NCI-H510A (cell line): ENCODE data around the gene SLC12A3.
"Not testable (repeated sequence)": the region's sequence is repeated elsewhere in the genome, so short reads cannot be mapped to it uniquely, and the experiment has no call there.

ENCODE experiments used
- DNase-seq: peaks from one replicate; lab custom pipeline; 2025; lab: John Stamatoyannopoulos, UW

Gene SLC12A3

GRCh38 chr16:56869513-56870275, 4.7 kb downstream of the SLC12A3 start:
- DNase-seq: no peak

GRCh38 chr16:56870276-56870888, 5.4 kb downstream of the SLC12A3 start:
- no peak for DNase-seq

GRCh38 chr16:56871172-56871593, 6.2 kb downstream of the SLC12A3 start:
- no peak for DNase-seq

GRCh38 chr16:56872863-56873391, 7.9 kb downstream of the SLC12A3 start:
- DNase-seq: no peak

- no peak for DNase-seq
Observed at GRCh38 chr16:56874800-56875199, 9.8 kb downstream of the SLC12A3 start.

GRCh38 chr16:56876048-56876447, 11.0 kb downstream of the SLC12A3 start:
- no peak for DNase-seq

GRCh38 chr16:56877486-56878182, 12.6 kb downstream of the SLC12A3 start:
- DNase-seq: no peak

GRCh38 chr16:56878282-56878854, 13.4 kb downstream of the SLC12A3 start:
- no peak for DNase-seq

- DNase-seq: no peak
Observed at GRCh38 chr16:56879276-56879675, 14.3 kb downstream of the SLC12A3 start.

GRCh38 chr16:56880176-56880575, 15.2 kb downstream of the SLC12A3 start:
- no peak for DNase-seq

- DNase-seq: no peak
Observed at GRCh38 chr16:56880685-56881084, 15.7 kb downstream of the SLC12A3 start.

GRCh38 chr16:56882077-56882800, 17.2 kb downstream of the SLC12A3 start:
- DNase-seq: no peak

GRCh38 chr16:56883586-56883985, 18.6 kb downstream of the SLC12A3 start:
- no peak for DNase-seq

GRCh38 chr16:56884026-56884582, 19.1 kb downstream of the SLC12A3 start:
- DNase-seq: no peak

- not testable (repeated sequence) for DNase-seq
Observed at GRCh38 chr16:56884929-56885328, 19.9 kb downstream of the SLC12A3 start.

GRCh38 chr16:56885446-56886162, 20.6 kb downstream of the SLC12A3 start:
- no peak for DNase-seq

GRCh38 chr16:56886296-56886695, 21.3 kb downstream of the SLC12A3 start:
- DNase-seq: no peak

GRCh38 chr16:56886826-56887225, 21.8 kb downstream of the SLC12A3 start:
- no peak for DNase-seq

GRCh38 chr16:56888806-56889205, 23.8 kb downstream of the SLC12A3 start:
- no peak for DNase-seq

- DNase-seq: no peak
Observed at GRCh38 chr16:56889206-56889605, 24.2 kb downstream of the SLC12A3 start.

- no peak for DNase-seq
Observed at GRCh38 chr16:56891685-56892084, 26.7 kb downstream of the SLC12A3 start.
